Astrocyte (in vitro differentiated cells and primary cell): ENCODE data around the gene PTPN9. TPM values are rescaled to one million over a fixed set of nuclear protein-coding genes. Genes with fewer than 3 reads are reported as not detected.

Source experiments
- DNase-seq: peaks from one replicate; pipeline ENCODE4 v3.0.0-alpha.2; 2010; ENCODE audit warnings: low read depth
- FAIRE-seq: peaks from 2 replicates; lab custom pipeline; 2011; peaks lifted over from hg19 to GRCh38; lab: Jason Lieb, UNC
- H2AFZ ChIP-seq: 2 replicates; pipeline ENCODE4 v1.6.0; 2012; ENCODE audit warnings: low read depth, low read length, inconsistent platforms
- H3K27ac ChIP-seq: 2 replicates; pipeline ENCODE4 v1.5.1; 2011; ENCODE audit warnings: low read depth, low read length, inconsistent platforms
- H3K27me3 ChIP-seq: 2 replicates; pipeline ENCODE4 v1.6.0; 2011; ENCODE audit warnings: low read length, inconsistent platforms; ENCODE audit not compliant: insufficient read depth
- H3K36me3 ChIP-seq: 2 replicates; pipeline ENCODE4 v1.5.1; 2011; ENCODE audit warnings: low read length, inconsistent platforms; ENCODE audit not compliant: insufficient read depth
- H3K4me1 ChIP-seq: 2 replicates; pipeline ENCODE4 v1.5.1; 2011; ENCODE audit warnings: low read length, inconsistent platforms; ENCODE audit not compliant: insufficient read depth
- H3K4me2 ChIP-seq: 2 replicates; pipeline ENCODE4 v1.6.0; 2012; ENCODE audit warnings: low read length, inconsistent platforms
- H3K4me3 ChIP-seq: 2 replicates; pipeline ENCODE4 v1.5.1; 2011; ENCODE audit warnings: low read depth, mild to moderate bottlenecking, low read length, inconsistent platforms; ENCODE audit not compliant: insufficient read depth
- H3K79me2 ChIP-seq: 2 replicates; pipeline ENCODE4 v1.6.0; 2012; ENCODE audit warnings: mild to moderate bottlenecking, low read length, inconsistent platforms; ENCODE audit not compliant: insufficient read depth
- H3K9ac ChIP-seq: 2 replicates; pipeline ENCODE4 v1.6.0; 2012; ENCODE audit warnings: mild to moderate bottlenecking, low read length, inconsistent platforms
- H3K9me3 ChIP-seq: 2 replicates; pipeline ENCODE4 v1.5.1; 2012; ENCODE audit warnings: low read depth, mild to moderate bottlenecking, low read length, inconsistent platforms; ENCODE audit not compliant: insufficient read depth
- H4K20me1 ChIP-seq: 2 replicates; pipeline ENCODE4 v1.6.0; 2012; ENCODE audit warnings: low read length, inconsistent platforms; ENCODE audit not compliant: insufficient read depth
- H3K27ac Mint-ChIP-seq: one replicate; pipeline ENCODE4 v1.8.0; 2021; ENCODE audit warnings: mild to moderate bottlenecking, mixed read lengths; ENCODE audit not compliant: unreplicated experiment
- H3K27me3 Mint-ChIP-seq: one replicate; pipeline ENCODE4 v1.8.0; 2021; ENCODE audit warnings: low read depth, mixed read lengths; ENCODE audit not compliant: unreplicated experiment
- H3K36me3 Mint-ChIP-seq: one replicate; pipeline ENCODE4 v1.8.0; 2021; ENCODE audit warnings: low read depth, mixed read lengths; ENCODE audit not compliant: unreplicated experiment
- H3K4me1 Mint-ChIP-seq: one replicate; pipeline ENCODE4 v1.8.0; 2021; ENCODE audit warnings: low read depth, mixed read lengths; ENCODE audit not compliant: unreplicated experiment
- H3K4me3 Mint-ChIP-seq: one replicate; pipeline ENCODE4 v1.8.0; 2021; ENCODE audit warnings: mild to moderate bottlenecking, moderate library complexity, mixed read lengths; ENCODE audit not compliant: unreplicated experiment
- H3K9me3 Mint-ChIP-seq: one replicate; pipeline ENCODE4 v1.8.0; 2021; ENCODE audit warnings: mild to moderate bottlenecking, mixed read lengths; ENCODE audit not compliant: unreplicated experiment
- CTCF ChIP-seq: IDR thresholded peaks from 2 replicates; pipeline ENCODE4 v1.5.1; 2011; ENCODE audit warnings: low read depth, mild to moderate bottlenecking, inconsistent platforms, low read length, moderate library complexity; ENCODE audit not compliant: insufficient read depth
- EZH2 ChIP-seq: IDR thresholded peaks from 2 replicates; pipeline ENCODE4 v1.6.1; 2012; ENCODE audit warnings: mild to moderate bottlenecking, low read length, inconsistent platforms; ENCODE audit not compliant: insufficient read depth
- total RNA-seq: library from RNA; stranded (reverse); gene quantifications from 2 replicates; pipeline ENCODE4 v1.2.1, GENCODE V29; 2021

The PTPN9 gene
- total RNA-seq, 1 donor from 2014 or later, result 34.7 TPM

GRCh38 chr15:75523011-75523410 is 56.1 kb downstream of the PTPN9 start:
- no peak for FAIRE-seq
- H3K36me3 ChIP-seq, result peaks cover 47% of the 10 kb centered on the region
- Mint-ChIP-seq H3K4me3 (no peak overlapping the region), H3K9me3 (no peaks in the 10 kb centered on the region), H3K27me3 (no peaks in the 10 kb centered on the region), H3K36me3 (peaks cover 13% of the 10 kb centered on the region), H3K27ac (peak overlapping the region; percentile 53), H3K4me1 (peaks cover 2% of the 10 kb centered on the region)
- H3K4me1 ChIP-seq, result peaks cover 2% of the 10 kb centered on the region
- no peaks in the 10 kb centered on the region for H3K27me3 ChIP-seq
- no peak for DNase-seq
- TF ChIP-seq CTCF, result no peak
- no peak for TF ChIP-seq EZH2
- H2AFZ ChIP-seq, result no peak overlapping the region
- no peak overlapping the region for H3K27ac ChIP-seq
- H3K4me2 ChIP-seq, result no peak overlapping the region
- peaks cover 14% of the 10 kb centered on the region for H3K79me2 ChIP-seq
- H3K9ac ChIP-seq, result no peak overlapping the region
- peaks cover 32% of the 10 kb centered on the region for H4K20me1 ChIP-seq
- no peaks in the 10 kb centered on the region for H3K9me3 ChIP-seq
- H3K4me3 ChIP-seq, result no peak overlapping the region

GRCh38 chr15:75517233-75517632 is 61.9 kb downstream of the PTPN9 start:
- FAIRE-seq (no peak), DNase-seq (peak; percentile 3)
- peaks cover 7% of the 10 kb centered on the region for H4K20me1 ChIP-seq
- Mint-ChIP-seq H3K36me3 (peaks cover 17% of the 10 kb centered on the region), H3K9me3 (no peaks in the 10 kb centered on the region), H3K27me3 (no peaks in the 10 kb centered on the region), H3K27ac (no peak overlapping the region), H3K4me3 (no peak overlapping the region), H3K4me1 (peaks cover 4% of the 10 kb centered on the region)
- H3K79me2 ChIP-seq, result peaks cover 2% of the 10 kb centered on the region
- TF ChIP-seq EZH2 (no peak), CTCF (no peak)
- H3K4me1 ChIP-seq, result no peaks in the 10 kb centered on the region
- no peaks in the 10 kb centered on the region for H3K9me3 ChIP-seq
- H3K9ac ChIP-seq, result no peak overlapping the region
- no peak overlapping the region for H2AFZ ChIP-seq
- no peak overlapping the region for H3K27ac ChIP-seq
- no peak overlapping the region for H3K4me2 ChIP-seq
- H3K36me3 ChIP-seq, result peaks cover 40% of the 10 kb centered on the region
- no peak overlapping the region for H3K4me3 ChIP-seq
- H3K27me3 ChIP-seq, result no peaks in the 10 kb centered on the region

- Histone ChIP-seq H3K9ac (no peak overlapping the region), H3K4me1 (no peaks in the 10 kb centered on the region), H3K27me3 (no peaks in the 10 kb centered on the region), H3K4me2 (no peak overlapping the region), H3K9me3 (no peaks in the 10 kb centered on the region), H2AFZ (no peak overlapping the region), H3K27ac (no peak overlapping the region), H3K79me2 (no peaks in the 10 kb centered on the region), H3K36me3 (peaks cover 29% of the 10 kb centered on the region), H4K20me1 (no peaks in the 10 kb centered on the region), H3K4me3 (no peak overlapping the region)
- Mint-ChIP-seq H3K27ac (no peak overlapping the region), H3K36me3 (peaks cover 11% of the 10 kb centered on the region), H3K4me3 (no peak overlapping the region), H3K9me3 (no peaks in the 10 kb centered on the region), H3K4me1 (no peaks in the 10 kb centered on the region), H3K27me3 (no peaks in the 10 kb centered on the region)
- DNase-seq, result peak; percentile 41
- TF ChIP-seq EZH2 (no peak), CTCF (peak; percentile 58)
- FAIRE-seq, result no peak
Measured at GRCh38 chr15:75508840-75509532, 70.1 kb downstream of the PTPN9 start.
